Measurements from ENCODE around the gene NALCN. TPM values are rescaled to one million over a fixed set of nuclear protein-coding genes. Genes with fewer than 3 reads are reported as not detected.

Gene NALCN
- total RNA-seq, 1 experiment from 2014 or later: 1.2 TPM

DNA sequence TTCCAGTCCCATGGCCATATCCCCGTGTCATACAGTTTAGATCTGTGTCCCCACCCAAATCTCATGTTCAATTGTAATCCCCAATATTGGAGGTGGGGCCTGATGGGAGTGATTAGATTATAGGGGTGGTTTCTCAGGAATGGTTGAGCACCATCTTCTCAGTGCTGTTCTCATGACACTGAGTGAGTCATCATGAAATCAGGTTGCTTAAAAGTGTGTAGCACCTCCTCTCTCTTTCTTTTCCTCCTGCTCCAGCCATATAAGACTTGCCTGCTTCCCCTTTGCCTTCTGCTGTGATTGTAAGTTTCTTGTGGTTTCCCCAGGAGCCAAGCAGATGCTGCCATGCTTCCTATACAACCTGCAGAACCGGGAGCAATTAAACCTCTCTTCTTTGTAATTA, 197.8 kb downstream of the NALCN start:
- Histone ChIP-seq H3K4me3 (no peak overlapping the region), H3K27me3 (replicated peaks) (no peaks in the 10 kb centered on the region), H3K9me3 (replicated peaks) (no peaks in the 10 kb centered on the region), H3K4me1 (replicated peaks) (no peaks in the 10 kb centered on the region), H3K27ac (no peak overlapping the region), H3K36me3 (no peaks in the 10 kb centered on the region)
- no peak for DNase-seq (ENCODE audit: low read depth in 1 of 2, low spot score in 2 of 2)

DNA sequence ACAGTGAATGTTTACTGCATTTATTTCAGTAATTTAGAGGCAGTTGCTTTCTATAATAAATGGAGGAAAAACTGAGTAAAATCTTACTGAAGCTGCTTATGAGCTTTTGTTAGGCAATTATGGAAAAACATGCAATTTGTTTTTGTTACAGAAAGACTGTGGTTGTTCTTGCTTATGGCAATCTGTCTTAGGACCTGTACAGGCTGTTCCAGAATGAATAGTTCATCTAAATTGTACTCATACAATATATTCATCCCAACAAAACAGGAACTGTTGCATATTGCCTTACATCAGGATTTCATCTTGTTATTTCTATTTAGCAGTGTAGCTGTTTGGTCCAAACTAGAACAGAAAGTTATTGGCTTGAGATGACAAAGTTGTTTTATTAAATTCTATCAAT, 199.2 kb downstream of the NALCN start:
- no peaks in the 10 kb centered on the region for H3K27me3 ChIP-seq (replicated peaks)
- no peaks in the 10 kb centered on the region for H3K9me3 ChIP-seq (replicated peaks)
- DNase-seq (ENCODE audit: low read depth in 1 of 2, low spot score in 2 of 2): no peak
- H3K4me1 ChIP-seq (replicated peaks): no peaks in the 10 kb centered on the region
- H3K36me3 ChIP-seq: no peaks in the 10 kb centered on the region
- no peak overlapping the region for H3K4me3 ChIP-seq
- no peak overlapping the region for H3K27ac ChIP-seq

DNA sequence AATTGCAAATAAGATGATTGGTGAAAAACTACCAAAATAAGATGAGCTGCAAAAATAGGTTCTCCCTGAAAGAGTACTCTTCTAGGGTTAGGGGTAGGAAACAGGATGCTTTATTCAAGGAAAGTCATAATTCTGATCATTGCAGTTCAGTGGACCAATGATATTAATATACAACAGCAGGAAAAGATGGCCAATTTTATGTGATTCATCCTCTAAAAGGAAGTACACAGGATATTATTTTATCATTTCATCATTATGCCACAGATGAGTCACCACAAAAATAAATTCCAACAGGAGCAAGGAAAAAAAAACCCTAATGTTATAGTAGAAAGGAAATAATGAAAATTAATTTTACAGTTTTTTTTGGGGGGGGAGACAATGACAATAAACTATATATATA, 205.0 kb downstream of the NALCN start:
- Histone ChIP-seq H3K27ac (no peak overlapping the region), H3K27me3 (replicated peaks) (no peaks in the 10 kb centered on the region), H3K4me1 (replicated peaks) (no peaks in the 10 kb centered on the region), H3K9me3 (replicated peaks) (no peaks in the 10 kb centered on the region), H3K4me3 (no peak overlapping the region), H3K36me3 (no peaks in the 10 kb centered on the region)
- DNase-seq (ENCODE audit: low read depth in 1 of 2, low spot score in 2 of 2): no peak

DNA sequence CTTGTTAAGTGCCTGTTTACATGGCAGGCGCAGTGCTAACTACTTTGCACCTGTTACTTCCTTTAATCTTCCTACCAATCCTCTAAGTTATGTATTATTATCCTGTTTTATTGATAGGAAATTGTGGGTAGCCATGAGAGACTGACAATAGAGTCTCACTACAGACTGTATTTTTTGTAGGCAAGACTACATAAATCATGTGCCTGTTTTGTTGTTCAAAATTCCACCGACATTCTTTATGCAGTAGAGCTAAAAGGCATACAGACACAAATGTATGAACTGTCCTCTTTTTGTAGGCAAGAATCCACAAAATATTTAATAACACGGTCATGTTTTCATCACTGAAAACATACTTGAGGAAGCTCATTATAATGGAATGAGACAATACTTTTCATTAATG, 205.5 kb downstream of the NALCN start:
- Histone ChIP-seq H3K27ac (no peak overlapping the region), H3K9me3 (replicated peaks) (no peaks in the 10 kb centered on the region), H3K4me1 (replicated peaks) (no peaks in the 10 kb centered on the region), H3K4me3 (no peak overlapping the region), H3K36me3 (no peaks in the 10 kb centered on the region), H3K27me3 (replicated peaks) (no peaks in the 10 kb centered on the region)
- DNase-seq (ENCODE audit: low read depth in 1 of 2, low spot score in 2 of 2): no peak

DNA sequence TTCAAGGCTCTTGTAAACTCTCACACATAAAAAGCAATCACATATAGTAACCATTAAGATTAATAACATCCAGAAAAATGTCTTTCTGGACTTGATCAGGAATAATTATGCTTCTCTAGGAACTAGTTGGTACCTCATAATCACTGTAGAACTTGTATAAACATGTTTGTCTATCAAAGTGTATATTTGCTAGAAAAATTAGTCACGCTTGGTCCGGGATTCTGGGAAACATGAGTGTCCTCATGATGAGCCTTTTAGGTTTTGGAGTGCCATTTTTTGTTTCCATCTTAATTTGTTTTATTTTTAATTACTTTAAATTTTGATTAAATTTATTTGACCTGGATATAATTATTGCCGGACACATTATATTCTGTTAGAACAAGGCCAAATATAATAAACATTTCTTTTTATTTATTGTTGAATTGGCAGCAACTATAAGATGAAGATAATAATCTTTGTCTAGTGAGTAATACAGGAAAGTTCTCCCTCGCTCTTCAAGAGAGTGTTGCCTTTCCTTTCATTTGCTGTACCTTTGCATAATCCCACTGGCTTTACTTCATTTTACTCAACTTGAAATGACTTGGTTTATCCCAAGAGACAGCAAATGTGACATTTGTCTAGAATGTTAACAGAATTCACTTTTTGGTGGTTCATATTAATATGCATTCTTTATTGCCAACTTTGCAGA, 207.0 kb downstream of the NALCN start:
- no peak for DNase-seq (ENCODE audit: low read depth in 1 of 2, low spot score in 2 of 2)
- no peaks in the 10 kb centered on the region for H3K27me3 ChIP-seq (replicated peaks)
- H3K4me3 ChIP-seq: no peak overlapping the region
- H3K27ac ChIP-seq: no peak overlapping the region
- H3K9me3 ChIP-seq (replicated peaks): no peaks in the 10 kb centered on the region
- no peaks in the 10 kb centered on the region for H3K36me3 ChIP-seq
- no peaks in the 10 kb centered on the region for H3K4me1 ChIP-seq (replicated peaks)

DNA sequence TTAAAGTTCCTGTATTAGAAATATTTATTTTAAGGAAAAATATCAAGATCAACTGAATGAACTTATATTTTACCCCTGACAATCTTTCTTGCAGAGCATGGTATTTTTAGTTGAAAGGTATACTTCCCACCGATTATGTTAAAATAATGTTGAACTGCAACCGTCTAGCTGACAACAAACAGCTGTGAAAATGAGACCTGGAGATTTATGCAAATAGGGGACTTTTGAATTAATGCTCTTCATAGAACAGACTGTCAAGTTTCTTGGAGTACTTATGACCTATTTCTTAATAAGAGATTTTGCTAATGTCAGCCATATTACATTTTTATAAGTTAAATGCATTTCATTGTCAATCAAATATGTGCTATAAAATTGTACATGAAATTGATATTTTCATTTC, 210.9 kb downstream of the NALCN start:
- H3K36me3 ChIP-seq: no peaks in the 10 kb centered on the region
- H3K4me1 ChIP-seq (replicated peaks): 0 out of 2 replicates have a peak, but pooled peaks cover 3% of the 10 kb centered on the region
- no peaks in the 10 kb centered on the region for H3K27me3 ChIP-seq (replicated peaks)
- H3K9me3 ChIP-seq (replicated peaks): no peaks in the 10 kb centered on the region
- no peak for DNase-seq (ENCODE audit: low read depth in 1 of 2, low spot score in 2 of 2)
- H3K4me3 ChIP-seq: no peak overlapping the region
- H3K27ac ChIP-seq: no peak overlapping the region

DNA sequence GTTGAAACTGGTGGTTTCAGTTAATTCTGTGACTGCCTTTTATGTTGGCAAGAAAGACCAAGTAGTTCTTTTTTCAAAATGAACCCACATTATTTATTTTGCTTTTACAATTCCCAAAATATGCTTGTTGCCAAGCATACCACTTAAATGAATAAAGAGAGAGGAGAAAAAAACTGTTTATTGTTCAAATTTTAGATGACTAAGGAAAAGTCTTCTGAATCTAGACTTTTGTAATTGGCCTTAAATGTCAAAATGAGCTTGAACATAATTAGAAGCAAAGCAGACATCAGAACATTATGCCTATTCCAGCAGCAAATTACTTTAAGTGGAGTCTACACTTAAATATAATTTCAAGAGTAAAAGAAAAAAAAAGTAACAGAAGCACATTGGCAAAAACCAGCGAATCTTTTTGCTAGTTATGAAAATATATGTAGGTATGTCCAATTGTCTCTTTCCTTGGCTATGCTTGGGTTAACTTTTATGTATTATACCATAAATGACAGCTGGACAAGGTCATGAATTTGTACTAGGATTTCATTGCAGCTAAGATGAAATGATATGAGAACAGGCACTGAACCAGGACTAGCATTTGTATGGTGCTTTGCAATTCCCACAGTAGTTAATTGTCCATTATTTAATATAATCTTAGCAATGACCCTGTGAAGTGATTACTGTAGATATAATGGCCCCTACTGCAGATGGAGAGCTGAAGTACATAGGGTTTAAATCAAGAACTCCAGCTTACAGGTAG, 211.9 kb downstream of the NALCN start:
- H3K9me3 ChIP-seq (replicated peaks): no peaks in the 10 kb centered on the region
- no peaks in the 10 kb centered on the region for H3K27me3 ChIP-seq (replicated peaks)
- peak in 1 of 2 experiments; percentile 5 for DNase-seq (ENCODE audit: low read depth in 1 of 2, low spot score in 2 of 2)
- 0 out of 2 replicates have a peak, but pooled peaks cover 3% of the 10 kb centered on the region for H3K4me1 ChIP-seq (replicated peaks)
- no peak overlapping the region for H3K4me3 ChIP-seq
- H3K27ac ChIP-seq: no peak overlapping the region
- H3K36me3 ChIP-seq: no peaks in the 10 kb centered on the region

DNA sequence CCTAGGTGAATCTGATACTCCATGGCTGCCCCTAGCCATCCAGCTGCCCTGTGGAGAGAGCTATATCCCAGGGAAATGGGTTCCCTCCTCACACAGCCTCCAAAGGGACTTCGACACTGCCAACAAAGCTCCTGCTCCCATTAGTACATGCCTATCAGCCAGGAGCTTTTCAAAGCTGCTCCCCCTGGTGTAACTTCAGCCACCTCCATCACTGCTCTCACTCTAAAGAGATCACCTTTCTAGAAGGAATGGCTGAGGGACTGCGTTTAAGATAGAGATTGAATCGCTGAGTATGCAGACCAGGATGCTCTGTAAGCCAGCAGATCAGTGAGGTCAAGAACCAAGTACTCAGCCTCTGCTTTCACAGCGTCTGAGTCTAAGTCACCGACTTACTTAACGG, 213.7 kb downstream of the NALCN start:
- Histone ChIP-seq H3K9me3 (replicated peaks) (no peaks in the 10 kb centered on the region), H3K27ac (no peak overlapping the region)
- DNase-seq (ENCODE audit: low read depth in 1 of 2, low spot score in 2 of 2): no peak

DNA sequence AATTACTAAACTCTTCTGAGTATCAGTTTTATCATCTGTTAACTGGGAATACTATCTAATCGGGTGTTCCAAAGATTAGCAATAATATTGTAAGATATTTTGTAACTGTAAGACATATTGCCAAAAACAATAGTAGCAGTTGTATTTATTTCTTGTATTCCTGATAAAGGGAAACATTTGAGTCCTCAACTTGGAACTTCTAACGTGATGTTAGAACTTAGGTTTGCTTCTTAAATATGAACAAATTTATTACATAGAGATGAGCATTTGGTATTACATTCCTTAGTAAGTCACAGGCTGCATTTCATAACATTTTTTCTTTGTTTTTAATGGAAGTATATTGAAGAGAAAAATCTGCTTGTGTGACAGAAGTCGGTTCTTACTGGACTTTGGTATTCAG, 225.3 kb downstream of the NALCN start:
- Histone ChIP-seq H3K27me3 (replicated peaks) (no peaks in the 10 kb centered on the region), H3K4me1 (replicated peaks) (no peaks in the 10 kb centered on the region), H3K4me3 (no peak overlapping the region), H3K27ac (no peak overlapping the region), H3K9me3 (replicated peaks) (no peaks in the 10 kb centered on the region), H3K36me3 (no peaks in the 10 kb centered on the region)
- DNase-seq (ENCODE audit: low read depth in 1 of 2, low spot score in 2 of 2): no peak

More for the DNA sequence above, 213.7 kb downstream of the NALCN start:
- Histone ChIP-seq H3K4me3 (no peak overlapping the region), H3K27me3 (replicated peaks) (no peaks in the 10 kb centered on the region), H3K36me3 (no peaks in the 10 kb centered on the region), H3K4me1 (replicated peaks) (0 out of 2 replicates have a peak, but pooled peaks cover 3% of the 10 kb centered on the region)

DNA sequence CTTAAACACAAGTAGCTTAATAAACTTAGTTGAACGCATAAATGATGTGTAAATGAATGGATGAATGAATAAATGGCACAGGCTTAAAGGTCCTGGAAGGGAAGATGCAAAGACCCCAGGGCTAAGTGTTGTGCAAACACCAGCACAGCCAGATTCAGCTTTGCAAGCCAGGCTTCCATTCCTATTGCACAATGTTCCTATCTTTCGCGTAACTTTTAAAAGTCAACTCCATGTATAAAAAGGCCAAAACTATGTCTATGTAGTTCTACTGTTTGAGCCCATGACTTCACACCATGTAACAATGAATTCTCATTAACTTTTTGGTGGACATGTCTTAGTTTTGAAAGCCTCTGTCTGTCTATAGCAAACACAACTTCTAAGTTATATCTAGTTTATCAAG, 226.0 kb downstream of the NALCN start:
- Histone ChIP-seq H3K27ac (no peak overlapping the region), H3K4me1 (replicated peaks) (no peaks in the 10 kb centered on the region), H3K4me3 (no peak overlapping the region), H3K27me3 (replicated peaks) (no peaks in the 10 kb centered on the region), H3K36me3 (no peaks in the 10 kb centered on the region), H3K9me3 (replicated peaks) (no peaks in the 10 kb centered on the region)
- DNase-seq (ENCODE audit: low read depth in 1 of 2, low spot score in 2 of 2): no peak

DNA sequence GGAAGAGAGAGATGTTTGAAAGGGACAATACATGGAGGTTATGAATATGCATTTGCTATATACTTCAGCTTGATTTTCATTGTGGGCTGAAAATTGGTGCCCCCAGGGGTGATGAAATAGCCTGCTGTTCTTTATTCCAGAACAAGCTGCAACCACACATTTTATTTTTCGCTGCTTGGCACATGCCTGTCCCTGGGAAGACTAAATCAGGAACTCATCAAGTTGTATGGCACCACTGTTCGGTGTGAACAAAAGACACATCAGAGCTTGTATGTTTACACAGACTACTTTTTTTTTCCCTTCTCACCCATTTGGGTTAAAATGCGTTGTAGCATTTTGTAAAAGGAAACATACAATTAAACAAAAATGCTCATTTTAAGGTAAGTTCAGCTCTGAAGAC, 230.7 kb downstream of the NALCN start:
- Histone ChIP-seq H3K27me3 (replicated peaks) (no peaks in the 10 kb centered on the region), H3K9me3 (replicated peaks) (no peaks in the 10 kb centered on the region), H3K27ac (no peak overlapping the region), H3K4me3 (no peak overlapping the region), H3K36me3 (no peaks in the 10 kb centered on the region), H3K4me1 (replicated peaks) (no peaks in the 10 kb centered on the region)
- no peak for DNase-seq (ENCODE audit: low read depth in 1 of 2, low spot score in 2 of 2)

DNA sequence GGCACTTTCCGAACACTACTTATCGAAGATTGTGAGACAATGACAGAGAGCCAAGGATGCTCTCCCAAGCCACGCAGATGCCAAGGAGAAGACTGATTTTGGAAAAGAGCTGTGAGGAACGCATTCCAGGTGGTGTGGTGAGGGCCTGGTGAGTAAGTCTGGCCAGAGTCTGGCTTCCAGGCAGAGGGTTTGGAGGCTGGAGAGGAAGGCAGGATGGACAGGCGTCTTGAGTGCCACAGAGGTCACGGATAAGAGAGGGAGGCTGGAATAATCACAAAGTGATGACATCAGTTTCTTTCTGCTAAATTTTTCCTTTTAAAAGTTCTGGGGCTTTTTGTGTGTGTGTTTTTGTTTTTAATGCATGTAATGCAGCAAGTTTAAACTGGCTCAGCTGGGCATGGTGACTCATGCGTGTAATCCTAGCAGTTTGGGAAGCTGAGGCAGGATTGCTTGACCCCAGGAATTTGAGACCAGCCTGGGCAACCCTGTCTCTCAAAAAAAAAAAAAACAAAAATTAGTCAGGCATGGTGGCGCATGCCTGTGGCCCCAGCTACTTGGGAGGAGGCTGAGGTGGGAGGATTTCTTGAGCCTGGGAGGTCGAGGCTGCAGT, 235.1 kb downstream of the NALCN start:
- Histone ChIP-seq H3K4me3 (no peak overlapping the region), H3K9me3 (replicated peaks) (no peaks in the 10 kb centered on the region), H3K4me1 (replicated peaks) (0 out of 2 replicates have a peak, but pooled peaks cover 3% of the 10 kb centered on the region), H3K36me3 (no peaks in the 10 kb centered on the region), H3K27ac (no peak overlapping the region), H3K27me3 (replicated peaks) (no peaks in the 10 kb centered on the region)
- DNase-seq (ENCODE audit: low read depth in 1 of 2, low spot score in 2 of 2): no peak

DNA sequence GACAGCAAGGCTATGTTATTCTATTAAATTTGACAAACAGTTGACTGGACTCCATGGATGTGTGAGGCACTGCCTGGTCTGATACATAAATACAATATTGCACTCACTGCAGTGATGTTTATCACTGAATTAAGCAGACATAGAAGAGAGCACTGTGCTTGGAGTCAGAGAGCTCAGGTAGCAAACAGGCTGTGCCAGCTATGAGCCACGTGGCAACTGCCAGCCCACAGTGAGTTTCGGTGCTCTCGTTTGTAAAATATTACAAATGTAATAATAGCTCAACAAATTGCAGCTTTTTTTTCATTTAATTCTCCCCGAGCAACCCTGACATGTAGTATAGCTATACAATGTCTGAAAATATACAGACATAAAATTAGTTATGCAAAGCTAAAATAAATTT, 237.3 kb downstream of the NALCN start:
- Histone ChIP-seq H3K27ac (no peak overlapping the region), H3K27me3 (replicated peaks) (no peaks in the 10 kb centered on the region), H3K4me1 (replicated peaks) (0 out of 2 replicates have a peak, but pooled peaks cover 3% of the 10 kb centered on the region), H3K4me3 (no peak overlapping the region), H3K36me3 (no peaks in the 10 kb centered on the region), H3K9me3 (replicated peaks) (no peaks in the 10 kb centered on the region)
- no peak for DNase-seq (ENCODE audit: low read depth in 1 of 2, low spot score in 2 of 2)

DNA sequence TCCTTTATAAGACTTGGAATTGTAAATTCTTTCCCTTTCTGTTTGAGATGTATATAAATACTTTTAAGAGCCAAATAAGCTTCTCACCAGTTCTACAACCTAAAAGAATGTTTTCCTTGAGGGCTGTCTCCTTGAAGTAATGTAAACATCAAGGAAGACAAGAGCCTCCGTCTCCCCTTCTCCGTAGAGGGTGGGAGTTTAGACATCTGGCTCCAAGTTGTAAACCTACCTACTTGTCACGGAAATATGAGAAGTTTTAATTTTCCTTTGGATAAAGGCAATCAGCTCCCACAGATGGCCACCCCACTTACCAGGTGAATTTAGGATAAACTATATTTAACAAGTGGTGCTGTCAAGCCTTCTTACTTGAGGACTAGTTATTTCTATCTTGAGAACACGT, 237.9 kb downstream of the NALCN start:
- Histone ChIP-seq H3K36me3 (no peaks in the 10 kb centered on the region), H3K9me3 (replicated peaks) (no peaks in the 10 kb centered on the region), H3K27me3 (replicated peaks) (no peaks in the 10 kb centered on the region), H3K27ac (no peak overlapping the region), H3K4me1 (replicated peaks) (0 out of 2 replicates have a peak, but pooled peaks cover 3% of the 10 kb centered on the region), H3K4me3 (no peak overlapping the region)
- DNase-seq (ENCODE audit: low read depth in 1 of 2, low spot score in 2 of 2): peak in 1 of 2 experiments; percentile 7

All from SJSA1 (cell line).